Skin epidermis (tissue), 12 donors: ENCODE results near the gene DNAJC2.

Experiments used
- H3K27ac ChIP-seq, 21 experiments: fragments of 200-600 bp; sonication (generic) in 11 of 21; one replicate each; pipeline ENCODE4 v1.5.0; 2020; ENCODE audit warnings: mild to moderate bottlenecking in 3 of 21, inconsistent platforms in 2 of 21, moderate library complexity in 2 of 21
- H3K4me3 ChIP-seq, 7 experiments: fragments of 200-600 bp; sonication (generic) in 2 of 7; one replicate each; pipeline ENCODE4 v1.5.0; 2020; ENCODE audit warnings: inconsistent platforms in 2 of 7, mild to moderate bottlenecking in 2 of 7, moderate library complexity in 1 of 7

DNAJC2 gene, protein sequence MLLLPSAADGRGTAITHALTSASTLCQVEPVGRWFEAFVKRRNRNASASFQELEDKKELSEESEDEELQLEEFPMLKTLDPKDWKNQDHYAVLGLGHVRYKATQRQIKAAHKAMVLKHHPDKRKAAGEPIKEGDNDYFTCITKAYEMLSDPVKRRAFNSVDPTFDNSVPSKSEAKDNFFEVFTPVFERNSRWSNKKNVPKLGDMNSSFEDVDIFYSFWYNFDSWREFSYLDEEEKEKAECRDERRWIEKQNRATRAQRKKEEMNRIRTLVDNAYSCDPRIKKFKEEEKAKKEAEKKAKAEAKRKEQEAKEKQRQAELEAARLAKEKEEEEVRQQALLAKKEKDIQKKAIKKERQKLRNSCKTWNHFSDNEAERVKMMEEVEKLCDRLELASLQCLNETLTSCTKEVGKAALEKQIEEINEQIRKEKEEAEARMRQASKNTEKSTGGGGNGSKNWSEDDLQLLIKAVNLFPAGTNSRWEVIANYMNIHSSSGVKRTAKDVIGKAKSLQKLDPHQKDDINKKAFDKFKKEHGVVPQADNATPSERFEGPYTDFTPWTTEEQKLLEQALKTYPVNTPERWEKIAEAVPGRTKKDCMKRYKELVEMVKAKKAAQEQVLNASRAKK

DNA sequence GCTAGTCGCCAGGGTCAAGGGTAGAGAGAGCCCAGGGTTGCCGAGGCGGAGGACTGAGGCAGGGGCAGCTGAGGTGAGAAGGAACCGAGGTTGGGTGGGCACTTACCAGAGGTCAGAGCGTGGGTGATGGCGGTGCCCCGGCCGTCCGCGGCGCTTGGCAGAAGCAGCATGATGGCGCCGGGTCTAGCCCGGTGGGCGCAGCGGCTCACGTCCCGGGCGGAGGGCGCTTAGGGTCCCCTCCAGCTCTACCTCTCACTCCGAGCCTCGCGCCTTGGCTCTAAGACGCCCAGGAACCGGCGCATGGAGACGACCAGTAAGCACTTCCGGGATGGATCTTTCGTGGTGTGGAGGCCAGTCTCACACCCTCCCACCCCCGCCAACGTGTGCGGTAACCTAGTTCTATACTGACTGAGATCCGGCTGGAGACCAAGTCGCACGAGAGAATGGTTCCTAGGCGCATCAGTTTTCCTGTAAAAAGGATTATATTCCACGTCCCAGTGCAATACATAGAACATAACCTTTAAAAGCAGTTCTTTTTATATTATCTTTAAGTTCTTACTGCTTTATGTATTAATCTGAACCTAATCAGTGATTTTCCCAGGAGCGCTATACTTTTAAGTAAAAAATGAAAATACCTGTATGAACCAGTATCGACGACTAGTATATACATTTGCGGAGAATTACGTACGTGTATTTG is at the start of gene DNAJC2:
TSS of gene DNAJC2 (minus strand) at position 315 of the 697 bp plus-strand sequence. CDS start at position 170, 145 bp downstream.
- H3K4me3 ChIP-seq: peak within 1 kb of the TSS; percentile 74 to 96 (median 93)
- H3K27ac ChIP-seq: peak within 1 kb of the TSS; percentile 64 to 96 (median 89)

DNA sequence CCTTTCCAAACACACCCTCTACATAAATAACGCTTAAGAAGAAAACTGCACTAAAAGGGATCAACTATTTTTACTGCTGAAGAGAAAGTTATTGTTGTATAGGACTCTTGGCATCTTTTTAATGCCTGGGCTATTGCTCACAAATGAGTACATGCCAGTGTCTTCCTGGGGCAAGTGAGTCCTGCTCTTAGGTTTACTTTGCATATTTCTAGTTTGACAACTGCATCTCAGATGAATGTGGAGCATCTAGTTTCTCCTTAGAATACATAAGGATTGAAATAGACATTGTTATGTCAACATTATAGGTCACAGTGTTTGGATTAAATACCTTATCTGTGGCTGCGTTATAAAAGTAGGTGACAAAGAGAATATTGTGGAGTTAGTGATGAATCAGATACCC is 47.4 kb upstream of the DNAJC2 start:
- no peak overlapping the region for H3K27ac ChIP-seq
- H3K4me3 ChIP-seq: no peak overlapping the region

DNA sequence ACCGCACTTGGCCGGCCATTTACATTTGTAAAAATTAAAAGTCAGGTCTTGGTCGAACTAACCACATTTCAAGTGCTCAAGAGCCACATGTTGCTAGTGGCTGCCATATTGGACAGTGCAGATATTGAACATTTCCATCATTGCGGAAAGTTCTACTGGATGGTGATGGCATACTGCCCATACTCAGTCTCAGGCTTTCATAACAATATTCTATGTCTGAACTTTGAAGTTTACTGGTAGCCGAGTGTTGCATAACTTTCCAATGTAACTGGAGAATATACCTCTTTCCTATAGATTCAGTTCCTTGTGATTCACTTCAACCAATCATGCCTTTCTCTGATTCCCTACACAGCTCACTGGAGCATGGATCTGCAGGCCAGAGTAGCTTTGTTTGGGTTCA is 46.6 kb upstream of the DNAJC2 start:
- Histone ChIP-seq H3K4me3 (no peak overlapping the region), H3K27ac (no peak overlapping the region)

DNA sequence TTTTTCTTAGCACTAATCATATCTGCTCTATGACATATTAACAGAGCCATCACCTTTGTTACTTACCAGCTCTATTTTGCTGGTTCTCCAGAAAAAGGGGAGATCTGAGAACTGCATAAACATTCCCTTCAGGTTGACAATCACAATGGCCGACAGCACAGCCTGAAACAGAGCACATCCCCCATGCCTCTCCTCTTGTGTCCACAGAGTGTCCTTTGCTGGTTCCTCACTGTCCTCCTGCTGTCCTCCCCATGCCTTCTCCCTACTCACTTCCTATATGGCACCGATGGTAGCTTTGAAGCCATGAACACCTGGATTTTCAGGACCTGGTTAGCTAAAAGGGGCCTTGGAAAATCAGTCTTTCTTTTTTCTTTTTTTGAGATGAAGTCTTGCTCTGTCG is 44.7 kb upstream of the DNAJC2 start:
- no peak overlapping the region for H3K27ac ChIP-seq
- no peak overlapping the region for H3K4me3 ChIP-seq

DNA sequence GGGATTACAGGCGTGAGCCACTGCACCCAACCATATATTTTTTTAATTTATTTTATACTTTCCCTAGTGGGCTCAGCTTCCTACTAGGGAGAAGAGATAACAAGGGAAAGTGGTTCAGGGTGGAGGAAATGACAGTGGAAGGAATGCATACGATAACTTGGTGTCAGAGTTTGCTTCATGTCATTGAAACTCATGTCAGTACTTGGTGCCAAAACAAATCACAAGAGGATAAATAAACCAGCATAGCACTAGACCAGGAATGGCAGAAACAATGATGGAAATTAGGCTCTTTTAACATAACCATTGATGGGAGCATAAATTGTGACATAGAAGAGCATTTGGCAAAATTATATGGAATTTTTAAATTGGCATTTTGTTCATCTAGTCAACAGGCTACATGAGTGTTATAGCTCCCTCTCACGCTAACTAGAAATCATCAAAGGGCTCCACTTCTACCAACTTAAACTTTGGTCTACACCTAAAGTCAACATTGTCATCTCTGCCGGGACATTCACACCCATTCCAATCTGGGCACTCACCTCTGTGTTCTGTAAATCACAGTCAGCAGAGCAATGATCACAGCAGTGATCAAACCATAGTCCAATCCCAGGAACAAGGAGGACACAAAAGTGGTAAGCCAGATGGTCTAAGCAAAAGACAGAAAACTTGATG is 44.0 kb upstream of the DNAJC2 start:
- H3K4me3 ChIP-seq: no peak overlapping the region
- H3K27ac ChIP-seq: no peak overlapping the region

DNA sequence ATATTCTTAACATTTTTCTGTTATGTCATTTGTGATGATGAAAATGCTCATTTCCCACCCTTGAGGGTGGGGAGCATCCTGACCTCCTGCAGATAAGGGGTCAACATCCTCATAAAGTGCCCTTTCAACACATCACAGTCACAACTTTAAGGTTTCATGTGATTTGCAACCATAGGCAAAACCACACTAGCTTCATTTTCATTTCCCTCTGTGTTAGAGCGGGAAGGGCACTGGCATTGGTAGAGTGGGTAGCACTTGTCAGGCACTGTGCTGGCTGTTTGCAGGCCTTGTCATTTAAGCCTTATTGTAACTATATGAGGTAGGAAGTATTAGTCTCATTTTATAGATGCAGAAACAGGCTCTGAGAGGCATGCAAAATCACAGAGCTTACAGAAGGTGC is 42.7 kb upstream of the DNAJC2 start:
- H3K27ac ChIP-seq: no peak overlapping the region
- no peak overlapping the region for H3K4me3 ChIP-seq

DNA sequence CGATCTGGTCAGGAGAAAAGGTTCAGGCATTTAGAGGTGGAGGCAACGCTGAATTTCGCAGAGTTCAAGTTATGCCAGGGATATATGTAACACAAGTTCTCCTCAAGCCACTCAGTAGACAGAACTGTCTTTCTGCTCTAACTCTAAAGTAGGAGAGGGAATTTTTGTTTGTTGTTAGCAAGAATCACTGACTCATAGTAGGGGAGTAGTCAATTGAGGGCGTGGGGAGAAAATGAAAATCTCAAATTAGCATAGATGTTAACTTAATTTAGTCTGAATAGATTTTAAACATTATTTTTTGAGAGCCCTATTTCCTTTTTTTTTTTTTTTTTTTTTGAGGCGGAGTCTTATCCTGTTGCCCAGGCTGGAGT is 37.5 kb upstream of the DNAJC2 start:
- H3K4me3 ChIP-seq: no peak overlapping the region
- H3K27ac ChIP-seq: no peak overlapping the region

DNA sequence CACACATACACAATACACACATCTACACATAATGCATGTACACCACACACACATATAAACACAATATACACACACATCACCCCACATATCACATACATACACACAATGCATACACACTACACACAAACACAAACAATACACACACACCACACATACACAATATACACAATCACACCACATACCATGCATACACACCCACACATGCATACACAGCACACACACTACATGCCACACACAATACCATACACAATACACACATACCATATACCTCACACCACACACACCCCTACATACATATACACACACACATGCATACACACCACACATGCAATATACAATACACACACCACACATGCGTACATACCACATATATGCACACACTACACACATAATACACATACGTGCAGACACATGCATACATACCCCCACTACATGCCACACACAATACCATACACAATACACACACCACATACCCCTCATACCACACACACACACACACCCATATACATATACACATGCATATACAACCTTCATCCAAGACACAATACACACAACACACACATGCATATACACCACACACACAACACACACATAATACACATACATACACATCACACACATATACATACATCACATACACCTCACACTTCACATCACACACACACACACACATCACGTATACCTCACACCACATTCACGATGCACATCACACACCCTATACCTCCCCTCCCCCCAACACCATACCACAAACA is 36.9 kb upstream of the DNAJC2 start:
- no peak overlapping the region for H3K4me3 ChIP-seq
- no peak overlapping the region for H3K27ac ChIP-seq

DNA sequence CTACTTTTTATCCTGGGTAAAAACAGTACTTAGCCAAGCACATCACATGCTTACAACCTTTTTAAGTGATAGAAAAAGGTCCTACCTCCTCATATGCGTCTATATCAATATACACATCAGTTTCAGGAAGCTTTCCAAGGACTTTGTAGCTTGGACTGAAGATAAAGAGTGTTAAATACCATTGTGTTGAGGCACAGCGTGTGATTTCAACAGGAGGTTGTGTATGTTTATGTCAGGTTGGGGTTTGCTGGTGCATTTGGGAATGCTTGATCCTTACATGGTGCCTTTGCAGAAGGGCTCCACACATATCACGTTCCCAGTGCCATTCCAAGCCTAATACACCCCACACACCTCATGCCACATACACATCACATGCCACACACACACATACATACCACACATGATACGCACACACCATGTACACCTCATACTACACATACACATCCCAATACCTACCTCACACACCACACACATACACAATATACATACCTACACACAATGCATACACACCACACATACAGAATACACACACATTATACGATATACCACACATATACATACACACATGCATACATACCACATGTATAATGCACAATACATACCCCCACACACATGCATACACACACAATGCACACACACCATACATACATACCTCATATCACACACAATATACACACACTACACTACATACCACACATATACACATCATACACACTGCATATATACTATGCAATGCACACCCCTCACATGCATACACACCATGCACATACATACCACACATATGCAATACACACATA is 36.0 kb upstream of the DNAJC2 start:
- Histone ChIP-seq H3K4me3 (no peak overlapping the region), H3K27ac (no peak overlapping the region)

DNA sequence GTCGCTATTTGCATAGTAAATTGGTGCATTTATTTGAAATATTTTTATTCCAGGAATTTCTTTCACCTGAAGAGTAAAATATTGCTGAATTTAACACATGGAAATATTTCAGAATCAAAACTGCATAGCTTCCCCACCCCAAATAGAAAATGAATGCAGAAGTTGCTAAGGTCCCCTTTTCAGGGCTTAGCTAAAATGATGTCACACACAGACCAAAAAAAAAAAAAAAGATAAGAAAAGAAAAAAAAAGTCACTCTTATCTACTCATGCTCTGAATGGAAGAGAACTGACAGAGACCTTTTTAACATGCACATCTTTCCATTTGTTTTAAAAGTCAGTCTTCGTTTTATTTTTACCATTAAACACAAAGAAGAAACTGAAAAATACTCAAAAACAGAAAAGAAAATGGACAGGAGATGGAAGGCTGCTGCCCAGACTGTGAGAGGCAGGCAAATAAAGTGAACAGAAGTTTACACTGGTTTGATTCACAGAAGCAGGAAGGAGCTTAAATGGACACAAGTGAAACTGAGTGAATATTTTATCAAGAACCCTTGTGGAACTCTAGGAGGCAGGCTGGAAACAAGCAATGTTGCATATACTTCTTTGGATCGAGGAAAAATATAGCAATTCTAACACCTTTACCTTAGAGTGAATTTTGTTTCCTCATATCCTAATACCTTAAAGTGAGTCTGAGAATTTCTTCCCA is 34.9 kb upstream of the DNAJC2 start:
- Histone ChIP-seq H3K27ac (no peak overlapping the region), H3K4me3 (no peak overlapping the region)

DNA sequence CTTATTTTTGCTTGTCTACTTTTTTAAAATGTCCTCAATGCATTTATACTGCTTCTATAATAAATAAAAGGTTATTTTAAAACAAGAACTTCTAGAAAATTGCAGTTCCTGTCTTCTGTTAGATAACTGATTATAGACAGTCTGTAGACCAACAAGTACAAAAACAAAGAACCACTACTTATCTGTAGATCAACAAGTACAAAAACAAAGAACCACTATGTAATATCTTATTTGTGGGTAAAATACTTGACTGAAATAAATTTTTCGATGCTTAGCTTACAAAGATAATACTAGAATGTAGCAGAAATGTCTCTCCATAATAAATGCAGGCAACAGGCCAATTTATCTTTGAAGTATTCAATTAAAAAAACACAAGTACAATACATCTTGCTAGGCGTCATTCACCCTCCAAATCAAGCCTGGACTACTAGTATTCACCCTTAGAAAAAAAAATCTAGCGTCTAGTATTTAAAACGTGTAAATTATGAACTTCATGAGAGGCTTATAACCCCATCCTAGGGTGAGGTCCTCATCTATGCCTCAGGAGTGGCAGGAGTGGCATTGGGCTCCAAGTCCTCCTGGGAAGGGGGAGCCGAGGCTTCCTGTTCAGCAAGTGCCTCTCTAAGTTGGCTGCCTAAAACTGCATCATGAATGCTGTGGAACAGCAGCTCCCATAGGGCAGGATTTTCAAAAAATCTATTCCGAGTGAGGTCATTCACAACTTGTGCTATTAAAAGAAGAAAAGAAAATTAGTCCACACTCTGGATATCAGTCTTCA is 29.5 kb upstream of the DNAJC2 start:
- no peak overlapping the region for H3K4me3 ChIP-seq
- no peak overlapping the region for H3K27ac ChIP-seq

DNA sequence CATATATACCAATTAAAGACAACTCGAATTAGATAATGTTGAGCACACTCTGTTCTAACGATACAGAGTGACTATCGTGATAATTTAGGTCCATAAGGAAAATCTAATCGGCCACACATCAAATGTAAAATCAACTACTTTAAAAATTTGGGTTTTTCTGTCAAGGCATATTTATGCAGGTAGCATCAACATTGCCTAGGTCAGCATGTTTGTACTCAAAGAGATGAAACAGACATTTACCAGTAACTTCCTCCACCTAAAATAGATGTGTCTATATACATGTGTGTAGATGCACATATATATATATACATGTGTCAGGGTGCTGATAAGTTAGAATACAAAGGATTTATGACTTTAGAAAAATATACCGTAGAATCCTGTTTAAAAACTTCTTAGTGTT is 24.9 kb upstream of the DNAJC2 start:
- no peak overlapping the region for H3K4me3 ChIP-seq
- H3K27ac ChIP-seq: no peak overlapping the region

DNA sequence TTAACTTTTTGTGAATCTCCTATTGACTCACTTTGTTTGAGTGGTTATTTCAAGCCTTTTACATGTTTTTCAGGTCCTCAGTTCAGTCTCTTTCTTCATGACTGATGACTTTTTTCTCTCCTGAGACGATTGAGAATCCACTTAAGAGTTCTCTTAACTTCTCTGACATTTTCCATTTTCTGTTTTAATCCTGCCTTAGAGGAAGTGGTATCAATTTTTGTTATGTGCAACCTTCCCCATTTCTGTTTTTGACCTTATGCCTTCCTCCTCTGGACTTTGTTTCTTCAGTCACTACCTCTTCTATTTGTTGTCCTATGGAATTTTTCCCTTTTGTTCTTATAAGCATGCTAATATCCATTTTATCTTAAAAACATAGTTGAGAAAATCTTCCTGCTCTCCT is 5.2 kb upstream of the DNAJC2 start:
- no peak overlapping the region for H3K27ac ChIP-seq
- peak overlapping the region in 1 of 7 experiments; percentile 70 for H3K4me3 ChIP-seq

DNA sequence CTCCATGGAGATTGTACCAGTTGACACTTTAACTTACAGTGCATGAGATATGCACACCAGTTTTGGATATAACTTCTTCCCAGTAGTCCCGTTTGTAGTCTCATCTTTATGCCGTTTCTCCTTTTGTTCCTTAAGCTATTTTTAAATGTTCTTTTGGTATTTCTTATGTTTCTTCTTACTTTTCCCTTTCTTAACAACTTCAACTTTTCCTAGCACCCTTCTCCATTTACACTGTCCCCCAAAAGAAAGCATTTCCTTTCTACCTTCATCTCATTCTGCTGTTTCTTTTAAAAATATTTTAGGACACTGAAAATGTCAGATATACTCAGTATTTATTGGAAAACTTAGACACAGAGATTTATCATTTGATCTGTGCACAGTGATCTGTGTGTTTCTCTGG is 4.4 kb upstream of the DNAJC2 start:
- peak overlapping the region in 4 of 7 experiments; percentile 70 to 91 (median 86) for H3K4me3 ChIP-seq
- H3K27ac ChIP-seq: peak overlapping the region in 2 of 21 experiments; percentile 92 to 98

DNA sequence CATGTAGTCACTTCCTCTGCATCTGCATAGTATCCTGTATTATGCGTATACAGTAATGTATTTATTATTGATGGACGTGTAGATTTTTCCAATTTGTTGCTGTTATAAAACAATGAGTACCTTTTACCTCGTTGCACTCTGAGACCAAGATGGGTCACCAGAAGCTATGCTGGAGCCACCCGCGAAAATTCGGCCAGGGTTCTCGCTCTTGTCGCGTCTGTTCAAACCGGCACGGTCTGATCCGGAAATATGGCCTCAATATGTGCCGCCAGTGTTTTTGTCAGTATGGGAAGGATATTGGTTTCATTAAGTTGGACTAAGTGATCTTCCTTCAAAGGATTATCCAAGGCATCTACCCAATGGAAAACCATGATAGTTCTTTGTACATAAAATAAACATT is 3.9 kb upstream of the DNAJC2 start:
- peak overlapping the region; percentile 49 to 91 (median 82) for H3K4me3 ChIP-seq
- H3K27ac ChIP-seq: peak overlapping the region in 13 of 21 experiments; percentile 85 to 98 (median 93)

DNA sequence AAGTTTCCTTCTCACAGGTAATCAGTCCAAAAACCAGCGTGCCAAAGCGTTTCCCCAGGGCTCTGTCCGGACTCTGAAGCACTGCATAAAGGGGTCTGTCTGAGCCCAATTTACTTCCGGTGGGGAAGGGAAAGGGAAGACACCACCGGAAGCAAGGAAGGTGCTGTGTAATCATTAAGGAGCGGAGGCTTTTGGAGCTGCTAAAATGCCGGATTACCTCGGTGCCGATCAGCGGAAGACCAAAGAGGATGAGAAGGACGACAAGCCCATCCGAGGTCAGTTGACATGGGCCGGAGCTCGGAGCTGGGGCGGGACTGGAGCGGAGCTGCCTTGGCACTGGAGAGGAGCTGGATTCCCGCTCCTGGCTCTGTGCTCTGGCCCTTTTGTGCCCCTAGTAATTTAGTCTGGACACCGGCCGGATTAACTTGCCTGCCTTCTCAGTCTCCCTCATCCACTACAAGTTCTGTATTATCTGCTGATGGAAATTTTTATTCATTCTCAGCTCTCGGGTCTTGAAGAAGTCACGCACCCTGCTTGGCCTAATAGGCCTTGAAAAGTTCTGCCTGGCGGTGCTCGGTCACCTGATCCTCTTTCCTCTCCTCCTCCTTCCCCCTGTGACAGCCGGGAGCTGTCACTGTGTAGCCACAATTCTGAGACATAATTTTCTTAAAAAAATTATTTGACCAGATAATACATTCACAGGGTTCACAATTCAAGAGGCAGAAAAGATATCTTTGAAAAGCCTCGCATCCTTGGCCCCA is 3.1 kb upstream of the DNAJC2 start, which contains the start of gene PSMC2:
TSS of gene PSMC2 (plus strand) at position 137 of the 761 bp plus-strand sequence. CDS start at position 206, 69 bp downstream.
- Histone ChIP-seq H3K27ac (peak within 1 kb of the TSS; percentile 17 to 98 (median 92)), H3K4me3 (peak within 1 kb of the TSS; percentile 49 to 91 (median 82))
